ENCODE data around the gene FOXP1. TPM values are rescaled to one million over a fixed set of nuclear protein-coding genes. Genes with fewer than 3 reads are reported as not detected.

Gene FOXP1
- polyA plus RNA-seq, 1 donor from 2014 or later: 5.6 TPM

GRCh38 chr3:71350998-71351397 lies 232.5 kb downstream of the FOXP1 start:
- H3K9me3 ChIP-seq (ENCODE audit: low read length): no peaks in the 10 kb centered on the region
- H3K4me3 ChIP-seq (ENCODE audit: low read length): no peak overlapping the region
- no peak for TF ChIP-seq CTCF (IDR thresholded peaks at IDR 0.05; ENCODE audit: poor library complexity, severe bottlenecking)
- TF ChIP-seq MXI1 (conservative IDR thresholded peaks at IDR 0.05; ENCODE audit: poor library complexity, severe bottlenecking): no peak
- TF ChIP-seq RAD21 (conservative IDR thresholded peaks at IDR 0.05): no peak
- no peak for TF ChIP-seq EZH2 (IDR thresholded peaks at IDR 0.05; ENCODE audit: borderline replicate concordance, insufficient read depth, low read length, poor library complexity, severe bottlenecking)
- TF ChIP-seq REST (IDR thresholded peaks at IDR 0.05; ENCODE audit: borderline replicate concordance): no peak
- TF ChIP-seq TAF1 (IDR thresholded peaks at IDR 0.05; ENCODE audit: low read depth): no peak
- TF ChIP-seq SMC3 (conservative IDR thresholded peaks at IDR 0.05; ENCODE audit: poor library complexity): no peak
- no peak for TF ChIP-seq EP300 (conservative IDR thresholded peaks at IDR 0.05; ENCODE audit: poor library complexity, severe bottlenecking)
- TF ChIP-seq POLR2AphosphoS5 (IDR thresholded peaks at IDR 0.05): no peak
- H3K27me3 ChIP-seq (ENCODE audit: insufficient read depth, low read depth, low read length): no peaks in the 10 kb centered on the region
- H3K9me2 ChIP-seq (ENCODE audit: insufficient read depth, low read length): no peaks in the 10 kb centered on the region
- H3K27ac ChIP-seq (ENCODE audit: low read length): no peak overlapping the region
- H4K20me1 ChIP-seq (ENCODE audit: insufficient read depth): no peaks in the 10 kb centered on the region
- no peak overlapping the region for H2AFZ ChIP-seq (ENCODE audit: low read depth, low read length)
- no peaks in the 10 kb centered on the region for H3K79me2 ChIP-seq (replicated peaks; ENCODE audit: insufficient read depth, low read length)
- H3K36me3 ChIP-seq (ENCODE audit: insufficient read depth, low read length): no peaks in the 10 kb centered on the region
- no peaks in the 10 kb centered on the region for H3F3A ChIP-seq (ENCODE audit: insufficient read depth, low read length, poor library complexity, severe bottlenecking)
- H3K9ac ChIP-seq (ENCODE audit: low read length): no peak overlapping the region
- no peak overlapping the region for H3K4me2 ChIP-seq (ENCODE audit: low read length)

DNA sequence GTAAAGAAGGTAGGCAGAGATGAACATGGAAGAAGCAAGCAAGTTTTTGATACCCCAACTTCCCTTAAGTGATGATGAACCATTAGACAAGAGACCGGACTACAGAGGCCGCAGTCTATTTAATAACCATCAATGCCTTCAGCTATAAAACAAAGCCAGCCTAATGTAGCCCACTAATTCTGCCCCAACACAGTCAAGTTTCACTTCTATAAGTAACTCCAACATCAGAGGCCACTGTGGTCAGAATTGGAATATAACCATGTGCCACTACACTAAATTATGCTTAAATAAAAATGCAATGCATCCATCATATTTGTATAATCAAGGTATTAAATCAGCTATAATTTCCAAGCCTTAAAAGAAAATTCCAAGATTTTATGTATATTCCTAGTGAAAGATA lies 234.7 kb downstream of the FOXP1 start:
- Histone ChIP-seq H3K9ac (ENCODE audit: low read length) (no peak overlapping the region), H3K4me2 (ENCODE audit: low read length) (no peak overlapping the region), H2AFZ (ENCODE audit: low read depth, low read length) (no peak overlapping the region), H3K9me2 (ENCODE audit: insufficient read depth, low read length) (no peaks in the 10 kb centered on the region), H3F3A (ENCODE audit: insufficient read depth, low read length, poor library complexity, severe bottlenecking) (no peaks in the 10 kb centered on the region), H3K36me3 (ENCODE audit: insufficient read depth, low read length) (no peaks in the 10 kb centered on the region), H3K27ac (ENCODE audit: low read length) (no peak overlapping the region), H3K27me3 (ENCODE audit: insufficient read depth, low read depth, low read length) (no peaks in the 10 kb centered on the region), H3K9me3 (ENCODE audit: low read length) (no peaks in the 10 kb centered on the region), H3K4me3 (ENCODE audit: low read length) (no peak overlapping the region), H3K79me2 (replicated peaks; ENCODE audit: insufficient read depth, low read length) (no peaks in the 10 kb centered on the region), H4K20me1 (ENCODE audit: insufficient read depth) (no peaks in the 10 kb centered on the region)
- no peak for TF ChIP-seq TAF1 (IDR thresholded peaks at IDR 0.05; ENCODE audit: low read depth)
- TF ChIP-seq CTCF (IDR thresholded peaks at IDR 0.05; ENCODE audit: poor library complexity, severe bottlenecking): no peak
- TF ChIP-seq SMC3 (conservative IDR thresholded peaks at IDR 0.05; ENCODE audit: poor library complexity): no peak
- TF ChIP-seq MXI1 (conservative IDR thresholded peaks at IDR 0.05; ENCODE audit: poor library complexity, severe bottlenecking): no peak
- TF ChIP-seq EZH2 (IDR thresholded peaks at IDR 0.05; ENCODE audit: borderline replicate concordance, insufficient read depth, low read length, poor library complexity, severe bottlenecking): no peak
- TF ChIP-seq POLR2AphosphoS5 (IDR thresholded peaks at IDR 0.05): no peak
- TF ChIP-seq EP300 (conservative IDR thresholded peaks at IDR 0.05; ENCODE audit: poor library complexity, severe bottlenecking): no peak
- TF ChIP-seq RAD21 (conservative IDR thresholded peaks at IDR 0.05): no peak
